Mesenchymal stem cell (in vitro differentiated cells and primary cell): ENCODE data around the gene ZNF346.
A peak's percentile ranks its signal among the peaks of the same experiment; 100 is the strongest.

ENCODE experiments used
- DNase-seq: peaks from one replicate; pipeline ENCODE4 v3.0.0-alpha.2; 2013
- H2AFZ ChIP-seq: one replicate; pipeline ENCODE4 v1.6.1; 2013; ENCODE audit warnings: low read depth, mild to moderate bottlenecking, control low read depth, inconsistent platforms, low read length, moderate library complexity
- H2AK5ac ChIP-seq: 2 replicates; pipeline ENCODE4 v1.6.1; 2013; ENCODE audit warnings: low read length, moderate library complexity, mild to moderate bottlenecking, inconsistent platforms; ENCODE audit not compliant: severe bottlenecking
- H2BK120ac ChIP-seq: one replicate; pipeline ENCODE4 v1.6.1; 2013; ENCODE audit warnings: low read depth, mild to moderate bottlenecking, inconsistent platforms, low read length, moderate library complexity
- H2BK12ac ChIP-seq, 2 experiments: one replicate each; pipeline ENCODE4 v1.6.1; 2013; ENCODE audit warnings: inconsistent platforms in 2 of 2, low read length in 2 of 2, mild to moderate bottlenecking in 2 of 2, moderate library complexity in 2 of 2, control low read depth in 1 of 2
- H2BK15ac ChIP-seq: one replicate; pipeline ENCODE4 v1.6.1; 2013; ENCODE audit warnings: mild to moderate bottlenecking, low read depth, inconsistent platforms; ENCODE audit not compliant: poor library complexity, severe bottlenecking
- H2BK5ac ChIP-seq: 2 replicates; pipeline ENCODE4 v1.6.1; 2013; ENCODE audit warnings: low read depth, mild to moderate bottlenecking, low read length, control low read depth, inconsistent platforms; ENCODE audit not compliant: poor library complexity, severe bottlenecking
- H3K14ac ChIP-seq, 2 experiments: one replicate each; pipeline ENCODE4 v1.6.1; 2013; ENCODE audit warnings: inconsistent platforms in 2 of 2, low read length in 2 of 2, control low read depth in 1 of 2, mild to moderate bottlenecking in 1 of 2, moderate library complexity in 1 of 2
- H3K18ac ChIP-seq, 2 experiments: one replicate each; pipeline ENCODE4 v1.6.1; 2013; ENCODE audit warnings: inconsistent platforms in 2 of 2, low read length in 2 of 2, control low read depth in 1 of 2, low read depth in 1 of 2, mild to moderate bottlenecking in 1 of 2
- H3K23ac ChIP-seq, 2 experiments: one replicate each; pipeline ENCODE4 v1.6.1; 2013; ENCODE audit warnings: inconsistent platforms in 2 of 2, low read length in 2 of 2, mild to moderate bottlenecking in 2 of 2, moderate library complexity in 2 of 2, control low read depth in 1 of 2
- H3K27ac ChIP-seq: 2 replicates; pipeline ENCODE4 v1.5.1; 2013; ENCODE audit warnings: mild to moderate bottlenecking, moderate library complexity, low read length, control low read depth, inconsistent platforms; ENCODE audit not compliant: poor library complexity, severe bottlenecking
- H3K27me3 ChIP-seq, 2 experiments: 2 replicates each; pipeline versions ENCODE4 v1.6.1 to v1.7.0; 2013; ENCODE audit warnings: low read length in 2 of 2, mild to moderate bottlenecking in 2 of 2, moderate library complexity in 2 of 2, control low read depth in 1 of 2, inconsistent platforms in 1 of 2; ENCODE audit not compliant: control insufficient read depth in 1 of 2, insufficient read depth in 1 of 2
- H3K36me3 ChIP-seq, 2 experiments: 2 replicates each; pipeline versions ENCODE4 v1.6.1 to v1.7.0; 2013; ENCODE audit warnings: low read length in 2 of 2, control low read depth in 1 of 2, inconsistent platforms in 1 of 2, low read depth in 1 of 2, mild to moderate bottlenecking in 1 of 2; ENCODE audit not compliant: insufficient read depth in 2 of 2, control insufficient read depth in 1 of 2
- H3K4ac ChIP-seq, 2 experiments: one replicate each; pipeline ENCODE4 v1.6.1; 2013; ENCODE audit warnings: inconsistent platforms in 2 of 2, low read length in 2 of 2, mild to moderate bottlenecking in 2 of 2, moderate library complexity in 2 of 2, control low read depth in 1 of 2, low read depth in 1 of 2
- H3K4me1 ChIP-seq: 2 replicates; pipeline ENCODE4 v1.6.1; 2013; ENCODE audit warnings: low read depth, low read length, control low read depth; ENCODE audit not compliant: control insufficient read depth, insufficient read depth
- H3K4me2 ChIP-seq: 2 replicates; pipeline ENCODE4 v1.6.1; 2013; ENCODE audit warnings: low read length, mild to moderate bottlenecking, inconsistent platforms; ENCODE audit not compliant: poor library complexity, severe bottlenecking
- H3K4me3 ChIP-seq, 2 experiments: 2 replicates each; pipeline versions ENCODE4 v1.5.1 to v1.7.0; 2013; ENCODE audit warnings: low read length in 2 of 2, mild to moderate bottlenecking in 2 of 2, control low read depth in 1 of 2, low read depth in 1 of 2; ENCODE audit not compliant: insufficient read depth in 1 of 2
- H3K79me1 ChIP-seq: replicated peaks from 2 replicates; pipeline ENCODE4 v1.6.1; 2013; ENCODE audit warnings: mild to moderate bottlenecking, control low read depth, low read length, inconsistent platforms; ENCODE audit not compliant: poor library complexity, severe bottlenecking
- H3K9ac ChIP-seq: 2 replicates; pipeline ENCODE4 v1.7.0; 2013; ENCODE audit warnings: mild to moderate bottlenecking, low read length, moderate library complexity
- H3K9me3 ChIP-seq: 2 replicates; pipeline ENCODE4 v1.7.0; 2013; ENCODE audit warnings: mild to moderate bottlenecking, low read length; ENCODE audit not compliant: control insufficient read depth
- H4K8ac ChIP-seq: one replicate; pipeline ENCODE4 v1.6.1; 2013; ENCODE audit warnings: inconsistent platforms, mild to moderate bottlenecking, low read length, moderate library complexity
- H4K91ac ChIP-seq: one replicate; pipeline ENCODE4 v1.6.1; 2013; ENCODE audit warnings: mild to moderate bottlenecking, low read length, inconsistent platforms
- WGBS: methylation state at CpG from one replicate; pipeline ENCODE4 v1.1.7; 2013; ENCODE audit warnings: mixed read lengths; 5-methylcytosine and 5-hydroxymethylcytosine counted together

The ZNF346 gene

DNA sequence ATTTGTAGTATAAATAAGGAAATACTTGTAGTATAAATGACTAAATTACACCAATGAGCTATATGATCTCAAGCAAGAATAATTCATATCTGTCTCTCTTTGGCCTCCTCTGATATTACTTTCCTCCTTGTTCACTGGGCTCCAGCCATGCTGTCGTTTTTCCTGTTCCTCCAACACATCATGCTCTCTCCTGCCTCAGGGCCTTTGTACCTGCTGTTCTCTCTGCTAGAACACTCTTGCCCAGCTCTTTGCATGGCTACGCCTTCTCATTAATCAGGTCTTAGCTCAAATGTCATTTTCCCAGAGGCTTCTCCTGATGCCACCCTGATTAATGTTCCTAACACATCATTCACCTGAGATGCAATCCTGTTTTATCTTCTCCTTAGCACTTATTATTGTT is 2.5 kb upstream of the ZNF346 start:
- WGBS: 96% methylated on average over 2 of the region's 2 CpGs
- no peak for DNase-seq

DNA sequence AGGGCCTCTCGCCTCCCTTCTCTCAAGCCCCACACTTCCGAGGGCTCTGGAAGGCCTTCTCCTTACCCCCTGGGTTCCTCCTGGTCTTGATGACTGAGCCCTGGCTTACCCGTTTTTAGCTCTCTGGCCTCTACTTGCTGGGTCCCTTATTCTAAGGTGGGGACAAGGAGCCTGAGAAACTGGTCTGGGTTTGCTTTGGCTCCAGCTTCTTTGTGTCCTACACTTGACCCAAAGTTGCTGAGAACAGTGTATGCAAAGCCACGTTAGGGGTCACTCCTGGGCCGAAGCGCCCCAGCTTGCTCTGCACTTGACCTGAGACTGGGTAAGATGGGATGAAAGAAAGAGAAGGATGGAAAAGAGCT is 788 bp downstream of the ZNF346 start:
- Histone ChIP-seq H3K9me3 (no peaks in the 10 kb centered on the region), H2BK120ac (no peak overlapping the region), H3K27me3 (no peaks in the 10 kb centered on the region), H2AK5ac (no peak overlapping the region), H4K91ac (no peak overlapping the region), H3K4me2 (peak overlapping the region; percentile 93), H3K18ac (peak overlapping the region in 1 of 2 experiments; percentile 87), H2BK5ac (no peak overlapping the region), H4K8ac (peak overlapping the region; percentile 57), H3K4ac (peak overlapping the region; percentile 24 to 98), H3K79me1 (peaks cover 6% of the 10 kb centered on the region), H2AFZ (peak overlapping the region; percentile 100), H3K27ac (no peak overlapping the region), H2BK15ac (peak overlapping the region; percentile 44), H3K23ac (no peak overlapping the region), H3K36me3 (peaks cover 7 to 12% of the 10 kb centered on the region in 2 experiments), H3K14ac (peak overlapping the region in 1 of 2 experiments; percentile 89), H3K4me3 (peak overlapping the region; percentile 85 to 90), H3K4me1 (peaks cover 8% of the 10 kb centered on the region), H2BK12ac (peak overlapping the region in 1 of 2 experiments; percentile 14), H3K9ac (peak overlapping the region; percentile 94)
- 26% methylated on average over 6 of the region's 6 CpGs for WGBS
- DNase-seq: peak; percentile 38

More for the DNA sequence above, 2.5 kb upstream of the ZNF346 start:
- H2BK15ac ChIP-seq: no peak overlapping the region
- H3K14ac ChIP-seq: no peak overlapping the region
- H3K27ac ChIP-seq: no peak overlapping the region
- no peak overlapping the region for H2AK5ac ChIP-seq
- H4K91ac ChIP-seq: no peak overlapping the region
- H3K9me3 ChIP-seq: no peaks in the 10 kb centered on the region
- peaks cover 8% of the 10 kb centered on the region for H3K4me1 ChIP-seq
- H2BK5ac ChIP-seq: no peak overlapping the region
- H3K4ac ChIP-seq: no peak overlapping the region
- H2BK120ac ChIP-seq: no peak overlapping the region
- H3K27me3 ChIP-seq: no peaks in the 10 kb centered on the region
- H3K4me2 ChIP-seq: no peak overlapping the region
- H3K36me3 ChIP-seq: peaks cover 0 to 7% of the 10 kb centered on the region in 2 experiments
- H2BK12ac ChIP-seq: no peak overlapping the region
- H3K4me3 ChIP-seq: no peak overlapping the region
- H2AFZ ChIP-seq: no peak overlapping the region
- H3K23ac ChIP-seq: no peak overlapping the region
- no peak overlapping the region for H3K18ac ChIP-seq
- H4K8ac ChIP-seq: no peak overlapping the region
- H3K9ac ChIP-seq: no peak overlapping the region
- peaks cover 6% of the 10 kb centered on the region for H3K79me1 ChIP-seq

DNA sequence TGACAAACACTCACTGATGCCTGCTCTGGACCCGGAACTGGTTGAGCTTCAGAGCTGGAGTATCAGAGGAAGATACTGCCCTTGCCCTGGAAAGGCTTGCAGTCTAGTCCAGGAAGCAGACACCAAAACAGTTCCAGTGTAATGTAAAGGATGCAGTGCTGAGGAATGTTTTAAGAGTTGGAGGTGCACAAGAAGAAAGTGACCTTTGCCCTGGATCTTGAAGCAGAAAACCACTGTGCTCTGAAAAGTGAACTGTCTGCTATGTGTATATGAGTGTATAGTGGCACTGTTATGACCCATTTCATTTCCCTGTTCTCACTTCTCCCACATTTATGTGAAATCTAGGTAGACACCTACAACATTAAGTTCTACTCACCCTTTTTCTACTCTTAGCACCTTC is 2.1 kb downstream of the ZNF346 start:
- H3K36me3 ChIP-seq: peaks cover 7 to 18% of the 10 kb centered on the region in 2 experiments
- H4K8ac ChIP-seq: no peak overlapping the region
- no peak overlapping the region for H2BK120ac ChIP-seq
- no peak overlapping the region for H3K4me3 ChIP-seq
- H3K4me1 ChIP-seq: peaks cover 8% of the 10 kb centered on the region
- no peak overlapping the region for H3K9ac ChIP-seq
- peaks cover 10% of the 10 kb centered on the region for H3K79me1 ChIP-seq
- H3K27ac ChIP-seq: no peak overlapping the region
- H2BK15ac ChIP-seq: no peak overlapping the region
- no peak overlapping the region for H3K18ac ChIP-seq
- H3K9me3 ChIP-seq: no peaks in the 10 kb centered on the region
- H3K14ac ChIP-seq: no peak overlapping the region
- no peak overlapping the region for H3K4ac ChIP-seq
- 100% methylated on average over 1 of the region's 1 CpG for WGBS
- H3K27me3 ChIP-seq: no peaks in the 10 kb centered on the region
- no peak overlapping the region for H4K91ac ChIP-seq
- H3K23ac ChIP-seq: no peak overlapping the region
- no peak overlapping the region for H3K4me2 ChIP-seq
- no peak overlapping the region for H2AK5ac ChIP-seq
- no peak for DNase-seq
- H2BK5ac ChIP-seq: no peak overlapping the region
- H2BK12ac ChIP-seq: no peak overlapping the region
- H2AFZ ChIP-seq: no peak overlapping the region

DNA sequence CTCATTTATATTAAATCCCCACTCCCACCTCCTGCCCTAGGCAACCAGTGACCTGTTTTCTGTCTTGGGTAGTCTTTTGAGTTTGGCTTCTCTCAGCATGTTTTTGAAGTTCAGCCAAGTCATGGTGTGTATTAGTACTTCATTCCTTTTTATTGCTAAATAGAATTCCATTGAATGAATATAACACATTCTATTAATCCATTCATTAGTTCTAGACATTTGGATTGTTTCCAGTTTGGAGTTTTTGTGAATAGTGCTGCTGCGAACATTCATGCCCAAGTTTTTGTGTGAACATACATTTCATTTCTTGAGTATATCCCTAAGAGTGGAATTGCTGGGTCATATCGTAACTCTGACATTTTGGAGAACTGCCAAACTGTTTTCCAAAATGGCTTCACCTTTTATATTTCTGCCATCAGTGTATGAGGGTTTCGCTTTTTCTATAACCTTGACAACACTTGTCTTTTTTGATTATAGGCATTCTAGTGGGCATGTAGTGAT is 2.7 kb downstream of the ZNF346 start:
- Histone ChIP-seq H4K91ac (no peak overlapping the region), H3K4me1 (peaks cover 8% of the 10 kb centered on the region), H2AK5ac (no peak overlapping the region), H3K9ac (no peak overlapping the region), H3K23ac (no peak overlapping the region), H2BK120ac (no peak overlapping the region), H3K27me3 (no peaks in the 10 kb centered on the region), H3K4me2 (no peak overlapping the region), H3K9me3 (no peaks in the 10 kb centered on the region), H2BK12ac (no peak overlapping the region), H3K14ac (no peak overlapping the region), H3K36me3 (peaks cover 7 to 21% of the 10 kb centered on the region in 2 experiments), H2BK15ac (no peak overlapping the region), H2BK5ac (no peak overlapping the region), H3K4me3 (no peak overlapping the region), H3K27ac (no peak overlapping the region), H4K8ac (no peak overlapping the region), H3K79me1 (peaks cover 13% of the 10 kb centered on the region), H3K4ac (no peak overlapping the region), H3K18ac (no peak overlapping the region), H2AFZ (no peak overlapping the region)
- DNase-seq: no peak
- 97% methylated on average over 3 of the region's 3 CpGs for WGBS
